ENCODE results near the gene ABI3BP. TPM values are rescaled to one million over a fixed set of nuclear protein-coding genes. Genes with fewer than 3 reads are reported as not detected.

ABI3BP gene
- total RNA-seq, 2 donors from 2014 or later: 16.4 to 34.6 TPM

DNA sequence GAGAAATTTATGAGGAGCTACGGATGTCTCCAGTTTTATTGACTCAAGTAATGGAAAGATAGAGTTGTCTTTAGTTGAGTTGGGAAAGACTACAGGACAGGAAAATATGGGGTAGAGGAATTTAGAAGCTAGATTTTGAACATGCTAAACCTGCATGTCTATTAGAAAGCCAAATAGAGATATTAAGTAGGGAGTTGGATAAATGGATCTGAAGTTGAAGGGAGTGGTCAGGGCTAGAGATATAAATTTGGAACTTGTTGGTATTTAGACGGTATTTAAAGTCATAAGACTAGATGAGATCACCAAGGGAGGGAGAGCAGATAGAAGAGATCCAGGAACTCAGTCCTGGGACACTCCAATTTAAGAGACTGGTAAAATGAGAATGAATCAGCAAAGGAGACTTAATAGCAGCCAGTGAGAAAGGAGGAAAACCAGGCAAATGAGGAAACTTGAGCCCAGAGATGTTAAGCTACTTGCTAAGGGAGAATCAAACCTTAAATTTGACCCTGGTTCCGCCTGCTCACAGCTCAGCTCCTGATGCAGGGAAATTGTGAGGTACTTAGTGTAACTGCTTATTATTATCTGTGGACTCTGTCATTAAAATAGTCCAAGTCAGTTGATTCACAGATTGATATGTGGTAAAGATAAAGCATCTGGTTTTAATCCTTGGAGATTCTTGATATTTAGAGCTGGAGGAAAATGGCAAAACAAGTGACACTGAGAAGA, 35.8 kb downstream of the ABI3BP start:
- Histone ChIP-seq H3K27ac (no peak overlapping the region), H3K4me3 (no peak overlapping the region), H3K9ac (ENCODE audit: low read depth in 2 of 2, low read length in 2 of 2) (no peak overlapping the region), H3K27me3 (no peaks in the 10 kb centered on the region), H3K36me3 (no peaks in the 10 kb centered on the region), H3K9me3 (no peaks in the 10 kb centered on the region), H3K4me1 (no peaks in the 10 kb centered on the region)
- TF ChIP-seq, protein P1, sequence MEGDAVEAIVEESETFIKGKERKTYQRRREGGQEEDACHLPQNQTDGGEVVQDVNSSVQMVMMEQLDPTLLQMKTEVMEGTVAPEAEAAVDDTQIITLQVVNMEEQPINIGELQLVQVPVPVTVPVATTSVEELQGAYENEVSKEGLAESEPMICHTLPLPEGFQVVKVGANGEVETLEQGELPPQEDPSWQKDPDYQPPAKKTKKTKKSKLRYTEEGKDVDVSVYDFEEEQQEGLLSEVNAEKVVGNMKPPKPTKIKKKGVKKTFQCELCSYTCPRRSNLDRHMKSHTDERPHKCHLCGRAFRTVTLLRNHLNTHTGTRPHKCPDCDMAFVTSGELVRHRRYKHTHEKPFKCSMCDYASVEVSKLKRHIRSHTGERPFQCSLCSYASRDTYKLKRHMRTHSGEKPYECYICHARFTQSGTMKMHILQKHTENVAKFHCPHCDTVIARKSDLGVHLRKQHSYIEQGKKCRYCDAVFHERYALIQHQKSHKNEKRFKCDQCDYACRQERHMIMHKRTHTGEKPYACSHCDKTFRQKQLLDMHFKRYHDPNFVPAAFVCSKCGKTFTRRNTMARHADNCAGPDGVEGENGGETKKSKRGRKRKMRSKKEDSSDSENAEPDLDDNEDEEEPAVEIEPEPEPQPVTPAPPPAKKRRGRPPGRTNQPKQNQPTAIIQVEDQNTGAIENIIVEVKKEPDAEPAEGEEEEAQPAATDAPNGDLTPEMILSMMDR (IDR thresholded peaks at IDR 0.05): no peak
- intact Hi-C loops (cut with DNase I): no loop called here
- no peak for DNase-seq

DNA sequence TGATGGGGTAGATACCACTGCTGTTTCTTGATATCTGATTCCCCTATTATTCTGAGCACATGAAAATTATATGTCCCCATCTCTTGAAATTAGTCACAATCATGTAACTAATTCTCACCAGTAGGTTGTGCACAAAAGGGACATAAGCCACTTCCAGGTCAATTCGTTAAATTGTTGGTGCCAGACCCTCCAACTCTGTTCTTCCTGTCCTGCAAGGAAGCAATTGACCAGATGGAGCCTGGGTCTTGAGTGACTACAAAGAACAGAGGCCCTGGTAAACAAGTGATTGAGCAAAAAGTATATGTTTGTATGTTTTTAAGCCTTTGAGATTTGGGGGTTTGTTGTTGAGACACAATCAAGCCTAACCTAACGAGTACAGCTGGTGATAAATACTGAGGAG, 36.9 kb downstream of the ABI3BP start:
- no peaks in the 10 kb centered on the region for H3K9me3 ChIP-seq
- no peaks in the 10 kb centered on the region for H3K4me1 ChIP-seq
- H3K36me3 ChIP-seq: no peaks in the 10 kb centered on the region
- no peak overlapping the region for H3K27ac ChIP-seq
- H3K4me3 ChIP-seq: no peak overlapping the region
- no peak for DNase-seq
- no peak overlapping the region for H3K9ac ChIP-seq (ENCODE audit: low read depth in 2 of 2, low read length in 2 of 2)
- intact Hi-C loops (cut with DNase I): no loop called here
- TF ChIP-seq, protein P1 (IDR thresholded peaks at IDR 0.05): no peak
- no peaks in the 10 kb centered on the region for H3K27me3 ChIP-seq

- no peaks in the 10 kb centered on the region for H3K27me3 ChIP-seq
- no peak overlapping the region for H3K9ac ChIP-seq (ENCODE audit: low read depth in 2 of 2, low read length in 2 of 2)
- no peaks in the 10 kb centered on the region for H3K9me3 ChIP-seq
- no peak overlapping the region for H3K4me3 ChIP-seq
- no peaks in the 10 kb centered on the region for H3K4me1 ChIP-seq
- TF ChIP-seq, protein P1 (IDR thresholded peaks at IDR 0.05): no peak
- H3K27ac ChIP-seq: no peak overlapping the region
- intact Hi-C loops (cut with DNase I): no loop called here
- peak; percentile 20 for DNase-seq
- no peaks in the 10 kb centered on the region for H3K36me3 ChIP-seq
Observed at GRCh38 chr3:100954990-100955389, 38.2 kb downstream of the ABI3BP start.

DNA sequence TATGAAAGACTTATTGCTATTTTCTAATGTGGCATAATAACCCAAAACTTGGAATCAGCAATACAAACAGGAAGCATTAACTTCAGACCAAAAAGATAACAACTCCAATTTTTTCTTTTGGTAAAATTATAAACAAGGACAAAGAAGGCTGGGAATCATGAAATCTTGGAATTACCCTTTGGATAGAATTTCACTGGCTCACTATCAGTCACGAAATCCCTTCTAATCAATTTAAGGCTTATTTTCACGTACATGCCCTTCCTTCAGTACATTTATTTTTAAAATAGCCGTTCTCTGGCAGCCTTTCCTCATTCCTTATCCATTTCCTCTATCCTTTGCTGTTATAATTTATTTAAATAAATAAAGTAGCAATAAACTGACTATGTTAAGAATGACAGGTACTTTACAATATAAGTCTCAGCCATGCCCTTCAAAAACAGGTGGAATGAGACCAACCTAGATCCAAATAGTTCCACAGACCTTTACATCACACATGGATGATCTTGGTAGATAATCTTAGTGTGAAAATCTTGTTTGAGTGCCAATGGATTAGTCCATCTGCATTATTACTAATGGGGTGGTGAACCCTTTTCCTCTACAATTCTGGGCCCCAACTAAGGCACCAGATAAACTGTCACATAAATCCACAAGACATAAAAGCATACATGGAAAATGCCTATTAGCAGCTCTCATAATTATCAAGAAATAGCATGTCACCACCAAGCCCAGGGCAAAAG, 38.9 kb downstream of the ABI3BP start:
- TF ChIP-seq, protein P1 (IDR thresholded peaks at IDR 0.05): no peak
- Histone ChIP-seq H3K4me1 (no peaks in the 10 kb centered on the region), H3K4me3 (no peak overlapping the region), H3K27ac (no peak overlapping the region), H3K27me3 (no peaks in the 10 kb centered on the region), H3K9ac (ENCODE audit: low read depth in 2 of 2, low read length in 2 of 2) (no peak overlapping the region), H3K9me3 (no peaks in the 10 kb centered on the region), H3K36me3 (no peaks in the 10 kb centered on the region)
- intact Hi-C loops (cut with DNase I): no loop called here
- no peak for DNase-seq

GRCh38 chr3:100953103-100953502, 40.1 kb downstream of the ABI3BP start:
- H3K4me3 ChIP-seq: no peak overlapping the region
- TF ChIP-seq, protein P1 (IDR thresholded peaks at IDR 0.05): no peak
- no peaks in the 10 kb centered on the region for H3K9me3 ChIP-seq
- intact Hi-C loops (cut with DNase I): no loop called here
- DNase-seq: no peak
- no peaks in the 10 kb centered on the region for H3K27me3 ChIP-seq
- no peak overlapping the region for H3K9ac ChIP-seq (ENCODE audit: low read depth in 2 of 2, low read length in 2 of 2)
- H3K36me3 ChIP-seq: no peaks in the 10 kb centered on the region
- no peak overlapping the region for H3K27ac ChIP-seq
- H3K4me1 ChIP-seq: no peaks in the 10 kb centered on the region

Data from colonic mucosa (tissue), 4 donors.